ENCODE data around the gene MAPK6. TPM values are rescaled to one million over a fixed set of nuclear protein-coding genes. Genes with fewer than 3 reads are reported as not detected.

The MAPK6 gene
- total and polyA plus RNA-seq, 9 of the 15 experiments (the other 6 are each of a cell fraction or from before 2014, with no cell fraction given), result 28.5 to 97.1 (median 74.0) TPM

DNA sequence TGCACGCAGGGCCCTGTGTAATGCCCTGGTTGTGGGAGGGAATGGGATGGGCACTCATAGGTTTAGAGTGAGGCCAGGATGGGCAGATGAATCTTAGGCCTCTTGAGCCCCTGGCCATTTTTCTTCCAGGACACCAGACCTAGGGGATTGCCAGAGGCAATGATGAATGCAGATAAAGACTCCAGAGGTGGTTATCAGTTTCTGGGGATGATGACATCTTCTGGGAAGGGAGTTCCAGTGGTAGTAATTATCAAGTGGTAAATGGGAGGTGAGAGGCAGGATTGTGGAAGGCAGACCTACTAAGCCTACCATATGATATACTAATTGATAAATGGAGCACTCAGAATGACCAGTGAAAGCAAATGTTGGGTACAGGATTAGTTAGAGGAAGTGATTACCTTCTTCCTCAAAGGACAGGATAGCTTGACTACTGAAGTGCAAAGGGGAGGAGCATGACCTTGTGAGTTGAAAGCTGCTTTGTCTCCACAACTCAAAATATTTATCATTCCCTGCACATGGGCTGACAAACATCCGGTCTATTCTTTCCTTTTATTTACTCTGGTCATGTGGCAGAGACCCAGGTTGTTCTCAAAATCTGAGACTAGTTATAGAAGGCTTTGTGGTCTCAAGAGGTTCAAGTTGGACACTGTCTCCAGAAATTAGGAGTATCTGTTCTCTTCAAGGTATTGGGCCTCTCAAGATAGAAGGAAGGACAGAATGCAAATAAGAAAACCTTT is 10.2 kb upstream of the MAPK6 start (continued):
- TF ChIP-seq, protein P1, sequence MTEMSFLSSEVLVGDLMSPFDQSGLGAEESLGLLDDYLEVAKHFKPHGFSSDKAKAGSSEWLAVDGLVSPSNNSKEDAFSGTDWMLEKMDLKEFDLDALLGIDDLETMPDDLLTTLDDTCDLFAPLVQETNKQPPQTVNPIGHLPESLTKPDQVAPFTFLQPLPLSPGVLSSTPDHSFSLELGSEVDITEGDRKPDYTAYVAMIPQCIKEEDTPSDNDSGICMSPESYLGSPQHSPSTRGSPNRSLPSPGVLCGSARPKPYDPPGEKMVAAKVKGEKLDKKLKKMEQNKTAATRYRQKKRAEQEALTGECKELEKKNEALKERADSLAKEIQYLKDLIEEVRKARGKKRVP (CRISPR knock-in tag; IDR thresholded peaks at IDR 0.05), result 0 out of 2 replicates have a peak, but pooled peaks have one; percentile 38
- no peak for TF ChIP-seq HIVEP1 (CRISPR knock-in tag; IDR thresholded peaks at IDR 0.05)
- no peak for TF ChIP-seq MYBL2 (IDR thresholded peaks at IDR 0.05; ENCODE audit: low read depth)
- no peak for TF ChIP-seq MYBL2 (CRISPR knock-in tag; IDR thresholded peaks at IDR 0.05; ENCODE audit: borderline replicate concordance)
- TF ChIP-seq KDM4B (IDR thresholded peaks at IDR 0.05; ENCODE audit: borderline replicate concordance in 2 of 2, low read depth in 1 of 2), result no peak
- 0 out of 2 replicates have a peak, but pooled peaks have one; percentile 38 for TF ChIP-seq MYC (IDR thresholded peaks at IDR 0.05; ENCODE audit: low read depth, low read length)
- TF ChIP-seq MYC (CRISPR knock-in tag; IDR thresholded peaks at IDR 0.05; ENCODE audit: borderline replicate concordance, low read depth), result no peak
- peak; percentile 49; the same call in 1 of the 2 replicates for TF ChIP-seq FOSL1 (tag; conservative IDR thresholded peaks at IDR 0.05)
- no peak for TF ChIP-seq ZNF282 (CRISPR knock-in tag; IDR thresholded peaks at IDR 0.05)
- TF ChIP-seq SMC3 (conservative IDR thresholded peaks at IDR 0.05; ENCODE audit: insufficient read depth, low read depth, low read length), result no peak
- TF ChIP-seq ZZZ3 (IDR thresholded peaks at IDR 0.05), result no peak
- TF ChIP-seq, protein P2, sequence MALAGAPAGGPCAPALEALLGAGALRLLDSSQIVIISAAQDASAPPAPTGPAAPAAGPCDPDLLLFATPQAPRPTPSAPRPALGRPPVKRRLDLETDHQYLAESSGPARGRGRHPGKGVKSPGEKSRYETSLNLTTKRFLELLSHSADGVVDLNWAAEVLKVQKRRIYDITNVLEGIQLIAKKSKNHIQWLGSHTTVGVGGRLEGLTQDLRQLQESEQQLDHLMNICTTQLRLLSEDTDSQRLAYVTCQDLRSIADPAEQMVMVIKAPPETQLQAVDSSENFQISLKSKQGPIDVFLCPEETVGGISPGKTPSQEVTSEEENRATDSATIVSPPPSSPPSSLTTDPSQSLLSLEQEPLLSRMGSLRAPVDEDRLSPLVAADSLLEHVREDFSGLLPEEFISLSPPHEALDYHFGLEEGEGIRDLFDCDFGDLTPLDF (CRISPR knock-in tag; IDR thresholded peaks at IDR 0.05), result no peak
- no peak for TF ChIP-seq NR4A1 (CRISPR knock-in tag; IDR thresholded peaks at IDR 0.05)
- 0 out of 2 replicates have a peak, but pooled peaks have one; percentile 50 for TF ChIP-seq NR4A1 (tag; IDR thresholded peaks at IDR 0.05)
- TF ChIP-seq ZNF224 (CRISPR knock-in tag; IDR thresholded peaks at IDR 0.05), result no peak
- TF ChIP-seq BDP1 (IDR thresholded peaks at IDR 0.05; ENCODE audit: insufficient read depth, insufficient read length), result no peak
- TF ChIP-seq MEIS2 (IDR thresholded peaks at IDR 0.05; ENCODE audit: partially characterized antibody), result peak; percentile 43
- TF ChIP-seq NRF1 (conservative IDR thresholded peaks at IDR 0.05 in 1 of 2, IDR thresholded peaks at IDR 0.05 in 1 of 2), result peak; percentile 59 to 63; a peak in 3 of 4 replicates
- TF ChIP-seq ZNF75A (CRISPR knock-in tag; IDR thresholded peaks at IDR 0.05), result no peak
- TF ChIP-seq, protein P3, sequence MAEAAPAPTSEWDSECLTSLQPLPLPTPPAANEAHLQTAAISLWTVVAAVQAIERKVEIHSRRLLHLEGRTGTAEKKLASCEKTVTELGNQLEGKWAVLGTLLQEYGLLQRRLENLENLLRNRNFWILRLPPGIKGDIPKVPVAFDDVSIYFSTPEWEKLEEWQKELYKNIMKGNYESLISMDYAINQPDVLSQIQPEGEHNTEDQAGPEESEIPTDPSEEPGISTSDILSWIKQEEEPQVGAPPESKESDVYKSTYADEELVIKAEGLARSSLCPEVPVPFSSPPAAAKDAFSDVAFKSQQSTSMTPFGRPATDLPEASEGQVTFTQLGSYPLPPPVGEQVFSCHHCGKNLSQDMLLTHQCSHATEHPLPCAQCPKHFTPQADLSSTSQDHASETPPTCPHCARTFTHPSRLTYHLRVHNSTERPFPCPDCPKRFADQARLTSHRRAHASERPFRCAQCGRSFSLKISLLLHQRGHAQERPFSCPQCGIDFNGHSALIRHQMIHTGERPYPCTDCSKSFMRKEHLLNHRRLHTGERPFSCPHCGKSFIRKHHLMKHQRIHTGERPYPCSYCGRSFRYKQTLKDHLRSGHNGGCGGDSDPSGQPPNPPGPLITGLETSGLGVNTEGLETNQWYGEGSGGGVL (CRISPR knock-in tag; IDR thresholded peaks at IDR 0.05), result no peak
- TF ChIP-seq, protein P4, sequence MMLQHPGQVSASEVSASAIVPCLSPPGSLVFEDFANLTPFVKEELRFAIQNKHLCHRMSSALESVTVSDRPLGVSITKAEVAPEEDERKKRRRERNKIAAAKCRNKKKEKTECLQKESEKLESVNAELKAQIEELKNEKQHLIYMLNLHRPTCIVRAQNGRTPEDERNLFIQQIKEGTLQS (IDR thresholded peaks at IDR 0.05), result peak; percentile 89
- TF ChIP-seq, protein P4 (CRISPR knock-in tag; conservative IDR thresholded peaks at IDR 0.05), result no peak
- peak; percentile 15; the same call in 1 of the 2 replicates for TF ChIP-seq TAL1 (IDR thresholded peaks at IDR 0.05)
- TF ChIP-seq HLTF (IDR thresholded peaks at IDR 0.05), result no peak
- no peak for TF ChIP-seq SAFB2 (IDR thresholded peaks at IDR 0.05; ENCODE audit: borderline replicate concordance, low read depth, low read length, severe bottlenecking)

Measured in K562 (cell line).